Duodenal mucosa (tissue), 2 donors: ENCODE results near the gene TMEM154.

Source experiments
- H3K27ac ChIP-seq: one replicate; pipeline ENCODE4 v1.7.0; 2013; ENCODE audit warnings: low read depth, low read length
- H3K27me3 ChIP-seq, 2 donors: one replicate each; pipeline ENCODE4 v1.7.0; 2013; ENCODE audit warnings: low read length in 2 of 2, control low read depth in 1 of 2; ENCODE audit not compliant: insufficient read depth in 2 of 2, control insufficient read depth in 1 of 2
- H3K36me3 ChIP-seq, 2 donors: one replicate each; pipeline ENCODE4 v1.7.0; 2013; ENCODE audit warnings: low read length in 2 of 2, control low read depth in 1 of 2; ENCODE audit not compliant: insufficient read depth in 2 of 2, control insufficient read depth in 1 of 2
- H3K4me1 ChIP-seq, 2 donors: one replicate each; pipeline ENCODE4 v1.7.0; 2013; ENCODE audit warnings: low read length in 2 of 2, control low read depth in 1 of 2; ENCODE audit not compliant: insufficient read depth in 2 of 2, control insufficient read depth in 1 of 2
- H3K4me3 ChIP-seq, 2 donors: one replicate each; pipeline ENCODE4 v1.7.0; 2013; ENCODE audit warnings: low read length in 2 of 2, low read depth in 1 of 2
- H3K9ac ChIP-seq, 2 donors: one replicate each; pipeline ENCODE4 v1.7.0; 2013; ENCODE audit warnings: low read length in 2 of 2, low read depth in 1 of 2
- H3K9me3 ChIP-seq, 2 donors: one replicate each; pipeline ENCODE4 v1.7.0; 2013; ENCODE audit warnings: low read length in 2 of 2, control low read depth in 1 of 2; ENCODE audit not compliant: control insufficient read depth in 1 of 2

The TMEM154 gene

GRCh38 chr4:152697284-152698088, 17.7 kb upstream of the TMEM154 start:
- Histone ChIP-seq H3K27ac (no peak overlapping the region), H3K9me3 (no peaks in the 10 kb centered on the region), H3K36me3 (no peaks in the 10 kb centered on the region), H3K9ac (no peak overlapping the region), H3K27me3 (no peaks in the 10 kb centered on the region), H3K4me1 (peaks cover 15 to 17% of the 10 kb centered on the region in 2 donors), H3K4me3 (no peak overlapping the region)

DNA sequence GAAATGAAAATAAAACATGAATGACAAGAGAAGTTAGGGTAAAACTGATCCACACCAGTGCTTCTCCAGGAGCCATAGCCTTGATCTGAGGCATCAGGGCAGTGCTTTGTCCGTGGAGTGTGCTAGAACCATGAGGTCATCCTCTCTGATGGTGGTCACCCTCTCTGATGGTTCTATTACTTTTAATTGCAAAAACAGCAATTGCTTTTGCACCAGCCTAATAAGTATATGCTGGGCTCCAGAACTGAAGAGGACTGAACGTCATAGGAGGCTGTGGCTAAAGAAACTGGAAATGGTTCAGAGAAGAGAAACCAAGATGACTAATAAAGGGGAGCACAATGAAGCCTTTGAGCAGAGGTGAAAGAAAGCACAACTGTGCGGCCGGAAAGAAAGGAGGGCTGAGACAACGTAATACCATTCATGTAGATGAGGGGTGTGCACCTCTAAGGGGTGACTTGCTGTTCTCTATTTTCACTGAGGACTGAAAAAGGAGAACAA, 17.0 kb upstream of the TMEM154 start:
- H3K36me3 ChIP-seq = no peaks in the 10 kb centered on the region
- H3K27ac ChIP-seq = no peak overlapping the region
- no peaks in the 10 kb centered on the region for H3K9me3 ChIP-seq
- no peak overlapping the region for H3K9ac ChIP-seq
- H3K4me1 ChIP-seq = peaks cover 15 to 17% of the 10 kb centered on the region in 2 donors
- no peaks in the 10 kb centered on the region for H3K27me3 ChIP-seq
- peak overlapping the region in 1 of 2 donors; percentile 2 for H3K4me3 ChIP-seq

DNA sequence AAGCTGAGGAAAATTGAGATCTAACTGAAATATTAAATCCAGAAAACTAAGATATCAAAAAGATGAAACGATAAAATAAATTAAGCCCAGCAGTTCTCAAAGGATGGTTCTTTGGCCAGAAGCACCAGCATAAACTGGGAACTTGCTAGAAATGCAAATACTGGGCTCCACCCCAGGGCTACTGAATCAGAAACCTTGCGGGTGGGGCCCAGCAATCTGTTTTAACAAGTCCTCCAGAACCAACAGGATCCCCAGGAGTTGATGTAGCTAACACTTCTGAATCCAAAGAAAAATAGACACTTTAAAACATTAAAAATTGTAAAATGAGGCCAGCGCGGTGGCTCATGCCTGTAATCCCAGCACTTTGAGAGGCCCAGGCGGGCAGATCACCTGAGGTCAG, 14.1 kb upstream of the TMEM154 start:
- Histone ChIP-seq H3K4me1 (peaks cover 17 to 31% of the 10 kb centered on the region in 2 donors), H3K4me3 (no peak overlapping the region), H3K27ac (no peak overlapping the region), H3K36me3 (no peaks in the 10 kb centered on the region), H3K27me3 (no peaks in the 10 kb centered on the region), H3K9ac (no peak overlapping the region), H3K9me3 (no peaks in the 10 kb centered on the region)

DNA sequence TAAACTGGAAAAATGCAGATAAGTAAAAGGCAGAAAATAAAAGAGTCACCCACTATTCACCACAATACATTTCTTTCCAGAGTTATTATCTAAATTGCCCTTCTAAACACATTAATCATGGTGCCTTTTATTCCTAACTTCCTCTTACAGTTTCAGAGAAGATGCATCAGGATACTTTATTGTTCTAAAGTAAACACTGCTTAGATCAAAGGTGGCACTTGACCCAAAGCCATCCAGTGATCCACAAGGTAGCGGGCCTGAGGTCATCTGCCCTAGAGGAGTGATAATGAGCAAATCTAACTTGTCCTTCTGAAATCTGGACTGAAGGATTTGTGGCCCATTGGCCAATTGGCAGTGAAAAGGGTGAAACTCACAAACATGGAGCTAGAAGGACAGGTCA, 12.0 kb upstream of the TMEM154 start:
- Histone ChIP-seq H3K36me3 (no peaks in the 10 kb centered on the region), H3K9ac (no peak overlapping the region), H3K27ac (no peak overlapping the region), H3K9me3 (no peaks in the 10 kb centered on the region), H3K4me1 (peaks cover 5 to 16% of the 10 kb centered on the region in 2 donors), H3K4me3 (no peak overlapping the region), H3K27me3 (no peaks in the 10 kb centered on the region)

- H3K27ac ChIP-seq = no peak overlapping the region
- H3K36me3 ChIP-seq = no peaks in the 10 kb centered on the region
- H3K4me1 ChIP-seq = peaks cover 3 to 14% of the 10 kb centered on the region in 2 donors
Measured at GRCh38 chr4:152690706-152691651, 11.2 kb upstream of the TMEM154 start.

DNA sequence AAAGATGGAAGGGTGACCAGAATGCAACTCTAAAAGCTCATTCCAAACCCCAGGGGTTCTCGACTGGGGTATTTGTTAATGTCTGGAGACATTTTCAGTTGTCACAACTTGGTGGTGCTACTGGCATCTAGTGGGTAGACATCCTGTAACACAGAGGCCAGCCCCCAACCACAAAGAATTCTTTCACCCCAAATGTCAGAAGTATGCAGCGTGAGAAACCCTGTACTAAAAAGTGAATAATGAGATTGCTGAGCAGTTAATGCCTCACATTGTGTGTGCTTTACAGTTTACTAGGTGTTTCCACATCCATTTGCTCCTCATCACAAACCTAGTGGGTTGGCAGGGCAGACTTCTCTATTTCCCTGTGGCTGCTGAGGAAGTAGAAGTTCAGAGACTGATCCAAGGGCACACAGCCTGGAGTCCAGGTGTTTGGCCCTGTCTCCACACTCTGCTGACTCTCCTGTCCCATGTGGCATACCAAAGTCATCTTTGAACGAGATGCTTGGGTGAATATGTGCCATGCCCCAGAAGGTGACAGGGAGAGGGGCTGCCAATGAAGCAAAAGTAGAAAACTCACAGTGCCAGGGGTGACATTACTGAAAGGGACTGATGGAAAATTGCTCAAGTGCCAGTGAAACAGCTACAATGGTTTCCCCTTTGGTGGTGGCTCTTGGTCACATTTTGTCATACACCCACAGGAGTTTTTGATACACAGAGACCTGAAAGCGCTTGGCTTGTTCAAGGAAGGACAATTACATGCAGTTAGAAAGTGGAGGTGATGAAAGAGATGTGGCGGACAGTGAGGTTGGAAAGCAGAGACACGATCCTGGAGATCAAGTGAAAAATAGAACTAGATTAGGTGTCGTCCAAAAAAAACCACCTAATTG, 10.1 kb upstream of the TMEM154 start:
- H3K27me3 ChIP-seq = no peaks in the 10 kb centered on the region
- no peaks in the 10 kb centered on the region for H3K36me3 ChIP-seq
- no peak overlapping the region for H3K4me3 ChIP-seq
- H3K27ac ChIP-seq = no peak overlapping the region
- H3K9ac ChIP-seq = no peak overlapping the region
- no peaks in the 10 kb centered on the region for H3K9me3 ChIP-seq
- H3K4me1 ChIP-seq = peaks cover 3 to 14% of the 10 kb centered on the region in 2 donors

More at GRCh38 chr4:152690706-152691651, 11.2 kb upstream of the TMEM154 start:
- H3K4me3 ChIP-seq = no peak overlapping the region
- H3K9me3 ChIP-seq = no peaks in the 10 kb centered on the region
- no peaks in the 10 kb centered on the region for H3K27me3 ChIP-seq
- H3K9ac ChIP-seq = no peak overlapping the region

DNA sequence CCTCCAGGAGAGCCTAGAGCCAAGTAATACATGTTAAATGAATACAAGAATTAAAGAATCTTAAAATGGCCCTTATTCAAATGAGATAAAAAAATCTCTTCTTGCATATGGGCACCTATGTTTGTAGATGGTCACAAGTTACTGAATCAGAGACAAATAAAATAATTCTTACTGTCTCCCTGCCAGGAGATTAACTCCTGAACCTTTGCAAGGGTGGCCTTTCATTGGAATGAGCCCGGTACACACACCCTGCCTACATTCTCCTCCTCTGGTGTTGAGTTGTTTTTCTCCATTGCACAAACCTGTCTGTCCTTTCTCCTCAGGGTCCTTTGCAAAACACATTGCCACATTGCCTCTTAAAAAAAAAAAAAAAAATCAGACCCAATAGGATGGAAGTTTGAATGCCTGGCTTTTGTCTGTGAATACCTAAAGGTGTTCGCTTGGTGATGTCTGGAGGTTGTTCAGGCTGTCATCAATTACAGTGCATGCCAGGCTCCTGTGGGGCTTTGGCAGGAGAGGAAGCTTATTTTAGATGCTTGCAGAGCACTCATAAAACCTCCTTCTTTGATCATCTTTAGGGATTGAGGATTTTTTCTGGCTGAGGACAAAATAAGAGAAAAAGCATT, 8.3 kb upstream of the TMEM154 start:
- H3K27me3 ChIP-seq = no peaks in the 10 kb centered on the region
- H3K9ac ChIP-seq = no peak overlapping the region
- H3K27ac ChIP-seq = no peak overlapping the region
- H3K4me1 ChIP-seq = peaks cover 3 to 14% of the 10 kb centered on the region in 2 donors
- H3K36me3 ChIP-seq = no peaks in the 10 kb centered on the region
- no peaks in the 10 kb centered on the region for H3K9me3 ChIP-seq
- H3K4me3 ChIP-seq = no peak overlapping the region

DNA sequence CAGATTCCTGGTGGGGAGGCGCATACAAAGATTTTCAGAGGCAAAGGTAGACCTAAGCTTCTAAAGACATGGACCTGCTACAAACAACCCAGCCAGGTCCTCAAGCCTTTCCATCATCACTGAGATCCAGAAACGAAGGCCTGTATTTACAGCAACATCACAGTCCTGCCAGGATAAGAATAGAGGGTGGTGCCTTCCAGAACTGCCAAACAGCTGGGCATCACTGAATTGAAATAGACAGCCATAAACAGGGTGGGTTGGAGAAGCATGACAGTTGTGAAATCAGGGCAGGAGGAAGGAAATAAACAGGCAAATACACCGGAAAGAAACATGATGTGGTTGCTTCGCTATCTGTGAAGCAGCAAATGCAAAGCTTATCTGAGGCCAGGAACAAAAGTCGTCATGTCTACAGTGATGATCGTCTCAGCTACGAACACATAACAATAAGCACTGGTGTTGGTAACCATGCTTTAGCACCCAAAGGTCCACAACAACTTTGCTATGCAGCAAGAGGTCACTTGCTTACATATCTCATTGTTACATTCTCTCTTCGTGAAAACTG, 6.7 kb upstream of the TMEM154 start:
- Histone ChIP-seq H3K9me3 (no peaks in the 10 kb centered on the region), H3K4me3 (no peak overlapping the region), H3K4me1 (peaks cover 3 to 14% of the 10 kb centered on the region in 2 donors), H3K36me3 (no peaks in the 10 kb centered on the region), H3K9ac (no peak overlapping the region), H3K27me3 (no peaks in the 10 kb centered on the region), H3K27ac (no peak overlapping the region)

DNA sequence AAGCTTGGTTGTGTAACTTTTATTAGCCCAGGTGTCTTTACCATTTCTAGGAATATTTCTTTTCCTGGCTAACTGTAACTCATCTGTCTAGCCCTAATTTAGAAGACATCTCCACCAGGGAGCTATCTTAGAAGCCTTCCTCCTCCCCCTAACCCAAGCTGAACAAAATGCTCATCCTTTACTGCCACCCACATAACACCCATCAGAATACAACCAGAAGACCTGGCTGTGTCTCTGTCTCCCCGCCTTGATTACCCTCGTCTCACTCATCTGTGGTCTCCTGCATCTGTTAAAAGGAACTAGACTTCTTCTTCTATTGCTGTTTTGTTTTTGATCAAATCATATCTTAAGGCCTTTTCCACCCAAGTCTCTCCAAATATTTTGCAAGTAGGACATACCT, 4.8 kb upstream of the TMEM154 start:
- no peak overlapping the region for H3K27ac ChIP-seq
- peaks cover 0 to under 1% of the 10 kb centered on the region in 2 donors for H3K4me1 ChIP-seq
- no peak overlapping the region for H3K9ac ChIP-seq
- no peaks in the 10 kb centered on the region for H3K27me3 ChIP-seq
- H3K36me3 ChIP-seq = no peaks in the 10 kb centered on the region
- no peaks in the 10 kb centered on the region for H3K9me3 ChIP-seq
- H3K4me3 ChIP-seq = no peak overlapping the region
